HG03439 (cell line): ENCODE results near the gene OGFR.

Source experiments
- ATAC-seq: cut with Tn5 transposase; IDR thresholded peaks from one replicate; pipeline ENCODE4 v1.9.1; 2021; ENCODE audit warnings: mild to moderate bottlenecking, moderate library complexity; ENCODE audit not compliant: unreplicated experiment

OGFR gene

GRCh38 chr20:62814060-62814708, 9.5 kb downstream of the OGFR start:
- no peak for ATAC-seq

DNA sequence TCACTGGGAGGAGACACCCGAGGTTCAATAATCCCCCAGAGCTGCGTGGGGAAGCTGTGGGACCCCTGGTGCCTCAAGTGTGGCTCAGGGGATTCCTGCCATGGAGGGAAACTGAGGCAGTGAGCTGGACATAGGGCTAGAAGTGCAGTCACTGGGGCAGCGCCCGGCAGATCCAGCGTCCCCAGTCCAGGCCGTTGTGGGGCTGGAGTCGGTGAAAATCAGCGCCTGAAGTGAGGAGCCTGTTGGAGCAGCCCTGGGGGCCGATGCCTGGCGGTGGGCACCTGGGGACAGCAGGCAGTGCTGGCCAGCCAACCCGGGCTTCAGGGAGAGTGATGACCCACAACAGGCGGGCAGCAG, 10.1 kb downstream of the OGFR start:
- ATAC-seq: no peak

- no peak for ATAC-seq
Observed at GRCh38 chr20:62815066-62815991, 10.7 kb downstream of the OGFR start.

DNA sequence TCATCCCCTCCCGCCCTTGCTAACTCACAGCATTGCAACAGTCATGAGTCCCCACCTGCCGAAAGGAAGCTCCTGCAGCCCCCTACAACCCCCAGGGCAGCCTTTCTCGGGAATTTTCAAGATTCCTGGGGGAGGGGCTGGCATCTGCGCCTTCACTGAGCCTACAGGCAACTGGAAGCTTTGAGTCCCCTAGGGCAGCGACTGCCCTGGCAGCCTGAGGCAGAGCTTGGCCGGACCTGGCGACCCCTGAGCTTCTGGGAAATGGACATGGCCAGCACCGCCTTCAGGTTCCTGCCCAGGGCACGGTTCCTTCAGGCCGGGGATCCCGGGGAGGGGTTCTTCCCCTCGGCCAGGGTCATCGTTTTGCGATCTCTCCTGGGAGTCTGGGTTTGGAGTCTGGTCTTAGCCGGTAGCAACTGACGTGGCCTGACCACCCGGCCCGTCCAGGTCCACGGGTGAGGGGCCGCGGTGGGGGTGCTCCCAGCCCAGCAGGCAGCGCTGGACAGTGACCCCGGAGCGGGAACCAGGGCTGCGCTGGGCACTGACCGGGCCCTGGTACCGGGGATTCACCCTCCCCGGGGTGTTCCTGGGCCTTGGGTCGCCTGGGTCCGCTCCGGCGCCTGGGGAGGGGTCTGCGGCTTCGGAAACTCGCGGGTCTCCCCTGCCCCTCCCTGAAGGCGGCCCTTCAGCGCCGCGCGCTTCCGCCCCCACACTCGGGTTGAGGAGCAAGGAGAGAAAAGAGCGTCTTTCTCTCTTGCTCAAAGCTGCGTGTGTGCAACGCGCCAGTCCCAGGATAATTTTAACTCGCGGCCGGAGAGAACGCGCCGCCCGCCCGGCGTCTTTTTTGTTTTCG, 11.6 kb downstream of the OGFR start:
- ATAC-seq: no peak

GRCh38 chr20:62816884-62817873, 12.5 kb downstream of the OGFR start, which contains the start of gene COL9A3:
Gene COL9A3 (plus strand): TSS chr20:62817050. CDS start chr20:62817065, 15 bp downstream.
- no peak for ATAC-seq

DNA sequence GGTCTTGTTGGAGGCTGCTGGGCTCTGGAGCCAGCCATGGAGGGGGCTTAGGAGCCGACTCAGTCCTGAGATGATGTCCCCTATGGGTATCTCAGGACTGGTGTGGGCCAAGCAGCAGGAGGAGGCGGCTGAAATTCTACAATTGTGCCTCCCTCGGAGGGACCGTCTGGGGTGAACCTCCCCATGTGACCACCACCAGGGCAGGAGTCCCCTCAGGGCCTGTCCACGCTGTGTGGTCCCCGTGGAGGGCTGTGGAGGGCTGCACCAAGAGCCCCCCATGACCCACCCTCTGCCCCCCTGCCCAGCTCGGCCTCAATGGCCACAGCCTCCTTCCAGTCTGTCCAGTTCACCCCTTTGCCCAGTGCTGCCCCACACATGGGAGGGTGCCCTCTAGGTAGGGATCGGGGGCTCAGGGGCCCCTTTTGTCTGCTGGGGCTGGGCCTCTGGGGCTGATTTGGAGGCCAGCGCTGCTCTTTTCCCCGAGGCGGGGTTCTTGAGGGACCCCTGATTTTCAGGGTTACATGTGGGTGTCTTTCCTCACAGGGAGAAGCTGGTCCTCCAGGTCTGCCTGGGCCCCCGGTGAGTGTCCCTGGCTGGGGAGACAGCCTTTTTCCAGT, 13.4 kb downstream of the OGFR start:
- no peak for ATAC-seq

DNA sequence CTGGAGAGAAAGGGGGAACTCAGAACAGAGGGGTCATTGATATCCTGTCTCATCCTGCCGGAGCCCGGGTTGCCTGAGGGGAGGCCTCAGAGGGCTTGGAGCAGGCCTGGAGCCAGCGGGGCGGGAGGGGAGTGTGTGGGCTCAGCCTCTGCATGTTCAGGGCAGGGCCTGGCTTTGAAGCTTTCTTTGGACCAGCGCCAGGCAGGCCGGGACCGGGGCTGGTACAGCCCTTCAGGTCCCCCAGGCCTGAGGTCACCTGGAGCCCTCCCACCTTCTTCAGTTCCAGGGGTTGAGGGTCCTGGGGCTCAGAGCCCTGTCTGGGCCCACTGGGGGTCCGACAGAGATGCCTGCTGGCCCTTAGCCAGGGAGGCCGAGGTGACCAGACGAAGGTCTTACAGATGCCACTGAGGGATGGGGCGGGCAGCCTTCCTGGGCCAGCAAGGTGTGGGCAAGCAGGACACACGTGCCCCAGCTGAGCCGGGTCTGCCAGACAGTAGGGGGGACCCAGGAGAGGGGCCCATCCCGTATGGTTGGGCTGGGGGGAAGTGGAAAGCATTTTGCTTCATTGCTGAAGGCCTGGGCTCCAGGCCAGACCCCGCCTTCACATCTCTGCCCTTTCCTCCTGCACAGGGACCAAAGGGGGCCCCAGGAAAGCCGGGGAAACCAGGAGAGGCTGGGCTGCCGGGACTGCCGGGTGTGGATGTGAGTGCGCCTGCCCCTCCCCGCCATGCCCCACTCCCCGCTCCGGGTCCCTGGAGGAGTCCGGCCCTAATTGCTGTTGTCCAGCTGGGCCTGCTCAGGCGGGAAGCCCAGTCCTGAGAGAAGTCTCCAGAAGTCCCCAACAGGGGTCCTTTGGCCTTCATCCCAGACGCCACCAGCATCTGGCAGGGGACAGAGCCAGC, 14.2 kb downstream of the OGFR start:
- ATAC-seq: no peak

DNA sequence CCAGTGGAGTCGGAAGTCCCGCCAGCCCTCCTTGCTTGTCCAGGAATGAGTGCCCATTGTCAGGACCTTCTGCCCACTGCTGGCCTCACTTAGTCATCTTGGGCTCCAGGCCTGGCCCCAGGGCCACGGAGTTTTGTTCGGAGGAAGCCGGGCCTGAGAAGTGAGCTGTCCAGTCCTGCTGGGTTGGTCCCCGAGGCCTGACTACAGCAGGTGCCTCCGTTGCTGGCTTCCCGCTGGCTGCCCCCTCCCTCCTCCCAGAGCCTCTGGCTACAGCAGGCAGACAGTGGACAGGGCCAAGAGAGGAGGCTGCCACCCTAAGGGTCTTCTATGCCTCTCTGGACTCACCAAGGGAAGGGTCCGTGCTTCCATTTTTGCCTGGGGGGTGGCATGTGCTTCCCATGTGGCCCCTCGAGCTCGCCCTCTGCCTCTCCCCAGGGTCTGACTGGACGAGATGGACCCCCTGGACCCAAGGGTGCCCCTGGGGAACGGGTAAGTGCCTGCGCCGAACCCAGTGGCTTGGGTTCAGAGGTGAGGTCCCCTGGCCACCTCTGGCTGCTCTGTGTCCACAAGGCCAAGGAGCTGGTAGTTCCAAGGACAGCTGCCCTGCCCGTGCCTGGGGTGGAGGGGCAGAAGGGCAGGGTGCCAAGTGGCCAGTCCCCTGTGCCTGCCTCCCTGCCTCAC, 15.0 kb downstream of the OGFR start:
- no peak for ATAC-seq

DNA sequence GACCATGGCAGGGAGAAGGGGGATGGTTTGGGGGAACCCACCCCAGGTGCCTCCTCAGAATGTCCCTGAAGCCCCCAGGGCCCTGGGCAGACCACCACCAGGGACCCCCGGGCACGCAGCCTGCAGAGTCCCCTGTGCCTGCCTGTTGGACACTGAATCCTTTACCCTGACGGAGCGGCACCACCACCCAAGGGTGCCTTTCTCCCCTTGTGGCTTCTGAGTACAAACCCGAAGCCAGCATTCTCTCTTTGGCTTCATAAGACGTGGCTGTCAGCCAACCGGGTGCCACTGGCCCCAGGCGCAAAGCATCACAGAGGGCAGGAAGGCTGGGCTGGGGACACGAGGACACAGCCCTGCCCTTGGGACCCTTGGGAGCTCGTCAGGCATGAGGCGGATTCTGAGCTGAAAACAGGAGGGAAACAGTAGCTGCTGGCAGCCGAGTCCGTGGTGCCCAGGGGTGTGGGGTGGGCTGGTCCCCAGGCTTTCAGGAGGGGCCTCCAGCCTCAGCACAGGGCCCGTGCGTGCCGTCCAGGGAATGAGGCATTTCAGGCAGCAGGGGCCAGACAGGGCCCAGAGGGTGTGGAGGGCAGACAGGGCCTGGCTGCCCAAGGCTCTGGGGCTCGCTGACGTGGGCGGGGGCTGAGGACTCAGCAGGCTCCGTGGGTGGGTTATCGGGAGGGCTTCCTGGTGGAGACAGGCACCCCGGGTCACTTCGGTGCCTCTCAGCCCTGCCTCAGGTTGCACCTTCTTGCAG, 15.8 kb downstream of the OGFR start:
- no peak for ATAC-seq

- ATAC-seq: no peak
Observed at GRCh38 chr20:62820962-62821725, 16.5 kb downstream of the OGFR start.

DNA sequence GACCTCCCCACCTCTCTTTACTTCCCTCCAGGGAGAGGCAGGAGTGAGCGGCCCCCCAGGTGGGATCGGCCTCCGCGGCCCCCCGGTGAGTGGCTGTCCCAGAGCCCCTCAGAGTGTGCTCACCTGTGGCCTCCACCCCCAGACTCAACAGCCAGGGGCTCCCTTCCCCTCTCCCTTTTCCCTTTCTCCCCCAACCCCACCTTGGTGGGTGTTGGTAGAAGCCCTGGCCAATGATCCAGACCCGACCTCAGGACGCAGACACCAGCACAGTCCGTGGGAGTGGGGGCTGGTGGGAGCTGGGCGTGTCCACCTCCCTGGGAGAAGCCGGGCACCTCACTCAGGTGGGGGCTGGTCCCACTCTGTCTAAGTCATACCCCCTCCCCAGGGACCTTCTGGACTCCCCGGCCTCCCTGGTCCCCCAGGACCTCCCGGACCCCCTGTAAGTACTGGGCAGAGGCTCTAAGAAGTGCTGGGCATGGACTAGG, 17.1 kb downstream of the OGFR start:
- no peak for ATAC-seq

GRCh38 chr20:62822239-62822787, 17.7 kb downstream of the OGFR start:
- ATAC-seq: no peak

GRCh38 chr20:62822788-62823651, 18.4 kb downstream of the OGFR start:
- ATAC-seq: no peak

DNA sequence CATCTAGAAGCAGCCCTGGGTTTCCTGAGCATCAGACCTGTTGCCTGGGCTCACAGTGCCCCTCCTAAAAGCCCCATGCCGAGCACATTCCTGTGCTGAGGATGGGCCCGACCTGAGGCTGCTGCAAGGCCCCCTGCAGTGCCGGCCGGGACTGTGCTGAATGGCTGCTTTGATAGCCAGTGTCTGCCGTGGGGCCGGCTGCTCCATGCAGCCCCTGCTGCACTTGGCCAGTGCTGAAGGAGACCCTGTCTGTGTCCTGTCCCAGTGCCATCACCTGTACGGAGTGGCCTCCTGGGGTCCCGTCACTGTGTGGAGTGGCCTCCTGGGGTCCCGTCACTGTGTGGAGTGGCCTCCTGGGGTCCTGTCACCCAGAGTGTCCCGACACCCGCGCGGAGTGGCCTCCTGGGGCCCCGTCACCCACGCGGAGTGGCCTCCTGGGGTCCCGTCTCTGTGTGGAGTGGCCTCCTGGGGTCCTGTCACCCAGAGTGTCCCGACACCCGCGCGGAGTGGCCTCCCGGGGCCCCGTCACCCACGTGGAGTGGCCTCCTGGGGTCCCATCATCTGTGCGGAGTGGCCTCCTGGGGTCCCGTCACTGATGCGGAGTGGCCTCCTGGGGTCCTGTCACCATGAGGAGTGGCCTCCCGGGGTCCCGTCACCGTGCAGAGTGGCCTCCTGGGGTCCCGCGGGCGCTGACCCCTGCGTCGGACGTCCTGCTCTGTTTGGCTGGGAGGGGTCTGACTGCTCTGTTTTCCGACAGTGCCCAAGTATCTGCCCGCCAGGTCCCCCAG, 19.2 kb downstream of the OGFR start:
- no peak for ATAC-seq
